ENCODE measurements around the gene ANKS1A.

Gene ANKS1A

DNA sequence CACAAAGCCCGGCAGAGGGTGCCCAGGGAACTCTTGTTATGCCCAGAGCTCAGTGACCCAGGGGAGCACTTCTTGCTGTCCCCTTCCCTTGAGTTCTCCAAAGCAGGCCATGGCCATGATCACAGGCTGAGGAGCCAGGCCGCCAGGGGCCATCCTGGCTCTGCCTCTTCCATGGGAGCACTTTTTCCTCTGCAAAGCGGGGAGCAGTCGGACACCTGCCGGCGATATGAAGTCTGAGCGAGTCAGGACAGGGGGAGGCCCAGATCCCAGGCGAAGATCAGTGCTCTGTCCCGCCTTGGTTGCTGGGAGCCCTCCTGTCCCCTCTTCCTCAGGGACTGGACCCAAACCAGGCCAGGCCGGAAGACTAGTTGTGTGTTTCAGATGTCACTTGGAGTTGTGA lies 184.2 kb downstream of the ANKS1A start:
- DNase-seq, result no peak

- no peak for DNase-seq
These were observed 184.9 kb downstream of the ANKS1A start for GRCh38 chr6:35073766-35074471.

GRCh38 chr6:35076997-35077712 lies 188.1 kb downstream of the ANKS1A start:
- no peak for DNase-seq

- no peak for DNase-seq
These were observed 188.7 kb downstream of the ANKS1A start for GRCh38 chr6:35077713-35078105.

DNA sequence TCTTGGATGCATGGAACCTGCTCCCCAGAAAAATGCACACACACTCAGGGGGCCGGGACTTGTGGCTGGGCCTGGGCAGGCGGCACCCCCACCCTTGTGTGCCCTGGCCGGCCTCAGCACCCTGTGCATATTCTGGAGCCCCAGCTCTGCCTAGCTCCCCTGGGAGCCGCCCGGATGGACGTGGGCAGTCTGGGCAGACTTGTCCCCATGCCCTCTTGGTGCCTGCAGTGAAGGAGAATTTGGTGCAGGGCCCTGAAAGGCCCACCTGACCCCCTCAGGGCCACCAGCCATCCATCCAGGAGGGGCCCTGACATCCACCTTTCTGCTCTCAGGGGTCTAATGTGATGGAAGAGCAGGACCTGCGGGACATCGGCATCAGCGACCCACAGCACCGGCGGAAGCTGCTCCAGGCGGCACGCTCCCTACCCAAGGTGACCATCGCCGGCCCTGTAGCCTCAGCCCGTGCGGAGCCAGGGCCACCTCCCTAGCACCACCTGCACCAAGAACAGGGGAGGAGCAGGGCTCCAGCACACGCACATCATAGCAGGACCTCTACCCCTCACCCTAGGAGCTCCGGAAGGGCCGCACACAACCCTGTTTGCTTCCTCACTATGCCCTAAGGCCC lies 189.3 kb downstream of the ANKS1A start:
- DNase-seq, result no peak

GRCh38 chr6:35078896-35079295 lies 189.8 kb downstream of the ANKS1A start:
- no peak for DNase-seq

DNA sequence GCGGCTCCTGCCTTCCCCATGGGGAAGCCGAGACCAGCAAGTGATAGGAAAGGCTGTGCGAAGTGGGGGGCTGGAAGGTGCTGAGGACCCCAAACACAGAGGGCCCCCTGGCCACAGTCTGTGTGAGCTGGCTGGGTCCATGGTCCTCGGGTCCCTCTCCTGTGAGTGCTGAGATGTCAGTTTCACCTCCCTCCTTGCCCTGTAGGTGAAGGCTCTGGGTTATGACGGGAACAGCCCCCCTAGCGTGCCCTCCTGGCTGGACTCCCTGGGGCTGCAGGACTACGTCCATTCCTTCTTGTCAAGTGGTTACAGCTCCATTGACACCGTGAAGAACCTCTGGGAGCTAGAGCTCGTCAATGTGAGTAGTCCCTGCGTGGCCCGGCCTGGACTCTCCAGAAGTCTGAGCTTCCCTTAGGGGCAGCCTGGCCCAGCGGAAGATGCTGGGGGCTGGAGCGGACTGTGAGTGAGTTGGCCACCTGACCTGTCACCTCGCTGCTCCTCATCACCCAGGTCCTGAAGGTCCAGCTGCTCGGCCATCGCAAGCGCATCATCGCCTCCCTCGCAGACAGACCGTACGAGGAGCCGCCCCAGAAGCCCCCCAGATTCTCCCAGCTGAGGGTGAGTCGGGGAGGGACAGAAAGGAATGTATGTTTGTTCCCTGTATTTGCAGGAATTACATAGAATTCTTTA lies 190.4 kb downstream of the ANKS1A start:
- no peak for DNase-seq

- DNase-seq, result no peak
These were observed 191.1 kb downstream of the ANKS1A start for GRCh38 chr6:35080016-35080680.

DNA sequence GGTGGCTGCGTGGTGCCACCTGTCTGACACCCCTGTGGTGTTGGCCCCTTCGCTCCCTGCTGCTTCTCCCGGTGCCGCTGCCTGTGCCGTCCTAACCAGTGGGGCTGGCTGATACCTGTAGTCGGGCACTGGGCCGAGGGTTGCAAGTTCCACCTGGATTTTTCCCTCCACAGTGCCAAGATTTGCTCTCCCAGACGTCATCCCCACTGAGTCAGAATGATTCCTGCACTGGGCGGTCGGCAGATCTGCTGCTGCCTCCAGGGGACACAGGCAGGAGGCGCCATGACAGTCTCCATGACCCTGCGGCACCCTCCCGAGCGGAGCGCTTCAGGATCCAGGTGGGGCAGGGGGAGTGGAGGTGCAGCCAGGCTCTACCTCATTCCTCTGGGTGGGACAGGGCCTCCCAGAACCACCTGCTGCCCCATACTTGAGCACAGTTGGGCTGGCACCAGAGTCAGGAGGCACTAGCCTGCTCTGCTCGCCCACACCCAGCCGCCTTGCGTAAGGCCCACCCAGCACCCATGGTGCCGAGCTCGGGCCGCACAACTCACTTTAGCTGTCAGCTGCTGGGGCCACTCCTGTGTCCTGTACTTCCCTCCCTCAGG lies 191.9 kb downstream of the ANKS1A start:
- DNase-seq, result no peak

- no peak for DNase-seq
These were observed 192.4 kb downstream of the ANKS1A start for GRCh38 chr6:35081426-35081851.

- no peak for DNase-seq
These were observed 193.1 kb downstream of the ANKS1A start for GRCh38 chr6:35082046-35082732.

DNA sequence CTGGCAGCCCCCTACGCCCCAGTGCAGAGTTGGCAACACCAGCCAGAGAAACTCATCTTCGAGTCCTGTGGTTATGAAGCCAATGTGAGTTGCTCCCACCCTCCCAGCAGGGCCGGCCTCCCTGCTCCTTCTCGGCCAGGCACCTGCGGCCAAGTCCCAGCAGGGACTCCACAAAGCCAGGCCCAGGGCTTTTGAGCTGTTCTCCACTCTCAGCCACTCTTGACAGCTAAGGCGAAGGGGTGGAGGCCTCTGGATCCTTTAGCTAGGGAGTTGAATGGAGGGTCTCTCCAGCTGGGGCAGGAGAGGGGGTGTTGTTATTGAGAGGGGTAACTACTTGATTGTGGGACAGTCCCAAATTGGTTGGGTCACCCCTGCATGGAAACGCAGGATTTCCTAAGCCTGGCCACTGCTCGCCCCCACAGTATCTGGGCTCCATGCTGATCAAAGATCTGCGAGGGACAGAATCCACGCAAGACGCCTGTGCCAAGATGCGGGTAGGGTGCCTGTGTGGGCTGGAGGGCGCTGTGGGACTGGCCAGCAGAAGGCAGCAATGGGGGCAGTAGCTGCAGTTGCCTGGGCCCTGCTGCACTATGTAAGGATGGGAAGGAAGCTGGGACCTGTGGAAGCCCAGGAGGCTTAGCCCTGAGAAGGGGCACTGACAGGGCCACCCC lies 193.8 kb downstream of the ANKS1A start:
- no peak for DNase-seq

DNA sequence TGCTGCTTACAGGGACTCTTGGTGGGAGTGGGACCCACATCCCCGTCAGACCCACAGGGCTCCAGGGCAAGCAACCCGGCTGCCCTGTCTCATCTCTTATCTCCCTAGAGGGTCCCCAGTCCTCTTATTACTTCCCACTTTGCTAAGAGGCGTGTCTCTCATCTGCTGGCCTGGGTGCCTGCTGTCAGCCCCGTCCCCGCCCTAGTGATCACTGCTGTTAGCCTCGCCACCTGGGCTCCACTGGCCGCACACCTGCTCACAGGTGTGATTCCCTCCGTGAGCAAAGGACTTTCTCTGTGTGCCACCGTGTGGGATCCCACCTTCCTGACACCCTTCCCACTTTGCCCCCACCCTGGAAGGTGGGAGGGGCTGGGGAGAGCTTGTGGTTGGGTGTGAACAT lies 194.5 kb downstream of the ANKS1A start:
- no peak for DNase-seq

DNA sequence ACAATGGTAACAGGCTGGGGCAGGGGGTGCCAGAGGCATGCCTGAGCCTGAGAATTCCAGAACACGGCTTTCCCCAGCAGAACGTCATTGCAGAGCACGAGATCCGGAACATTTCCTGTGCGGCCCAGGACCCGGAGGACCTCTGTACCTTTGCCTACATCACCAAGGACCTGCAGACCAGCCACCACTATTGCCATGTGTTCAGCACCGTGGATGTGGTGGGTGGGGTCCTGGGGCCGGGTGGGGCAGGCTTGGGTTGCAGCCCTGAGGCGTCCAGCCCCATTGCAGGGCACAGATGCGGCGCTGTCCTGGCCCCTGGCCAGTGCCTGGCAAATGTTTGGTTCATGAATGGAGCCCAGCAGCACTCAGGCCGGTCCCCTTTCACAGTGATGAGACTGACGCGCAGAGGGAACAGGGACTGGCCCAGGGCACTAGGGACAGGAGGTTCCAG lies 195.0 kb downstream of the ANKS1A start:
- DNase-seq, result no peak

- no peak for DNase-seq
These were observed 195.6 kb downstream of the ANKS1A start for GRCh38 chr6:35084511-35085203.

- DNase-seq, result no peak
These were observed 196.6 kb downstream of the ANKS1A start for GRCh38 chr6:35085359-35086281.

DNA sequence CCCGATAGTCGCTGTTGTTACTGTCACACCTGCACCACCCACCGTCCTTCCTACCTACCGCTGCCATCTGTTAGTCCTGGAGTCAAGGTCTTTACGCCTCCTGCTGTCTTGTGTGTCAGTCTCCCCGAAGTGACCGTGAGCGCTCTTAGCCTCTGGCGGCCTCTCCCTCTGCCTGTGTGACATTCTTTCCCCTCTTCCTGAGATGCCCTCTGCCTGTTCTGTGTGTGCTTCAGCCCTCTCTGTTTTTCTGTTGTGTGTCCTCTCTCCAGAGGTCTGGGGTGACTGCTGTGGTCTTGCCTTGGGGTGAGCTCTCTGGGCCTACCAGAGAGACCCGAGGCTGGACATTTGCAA lies 197.2 kb downstream of the ANKS1A start:
- DNase-seq, result no peak

DNA sequence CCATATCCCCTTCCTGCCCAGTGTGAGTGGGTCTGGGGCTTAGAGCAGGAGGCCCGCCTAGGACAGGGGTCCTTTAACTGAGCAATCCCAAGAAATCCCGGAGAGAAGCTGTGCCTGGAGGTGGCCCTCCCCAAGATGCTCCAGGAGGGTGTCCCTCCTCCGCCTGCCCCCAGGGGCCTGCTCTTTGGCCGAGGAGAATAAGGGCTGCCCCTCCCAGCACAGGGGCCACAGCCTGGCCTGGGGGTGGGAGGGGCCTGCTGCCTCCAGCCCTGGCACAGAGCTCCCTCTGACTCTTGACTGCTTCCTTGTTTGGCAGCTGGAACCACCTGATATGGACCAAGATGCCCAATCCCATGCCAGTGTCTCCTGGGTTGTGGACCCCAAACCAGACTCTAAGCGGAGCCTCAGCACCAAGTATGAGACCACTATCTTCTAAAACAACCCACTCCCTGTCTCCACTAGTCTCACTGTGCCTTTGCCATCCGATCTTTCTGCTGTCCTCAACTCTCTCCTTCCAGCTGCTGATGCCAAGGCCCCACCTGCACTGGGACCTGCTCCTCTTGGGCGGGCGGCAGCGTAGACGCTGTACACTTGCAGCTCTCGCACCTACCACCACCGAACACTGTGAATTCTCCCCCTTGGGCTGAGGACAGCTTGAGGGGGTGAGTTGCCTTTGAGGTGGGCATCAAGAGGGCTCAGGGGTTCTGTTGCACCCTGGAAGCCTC lies 197.7 kb downstream of the ANKS1A start:
- DNase-seq, result no peak

All from activated CD4-positive, alpha-beta T cell treated with anti-CD3 and anti-CD28 coated beads, Interleukin-2, amount 50 U/mL, for 16 hours (primary cell).